BLaER1 treated with 17β-estradiol and CSF1 and Interleukin-3, amounts not matched to agents 10 nM and 100 nM (cell line): Measurements from ENCODE around the gene CXCL14.

Experiments
- H3K27ac ChIP-seq, 11 experiments: shearing (Covaris generic); formaldehyde crosslinking; 2 replicates each; pipeline ENCODE4 v1.8.1; 2022
- H3K27me3 ChIP-seq, 11 experiments: shearing (Covaris generic); formaldehyde crosslinking; 2 replicates each; pipeline ENCODE4 v1.8.1; 2022
- H3K36me3 ChIP-seq, 11 experiments: shearing (Covaris generic); formaldehyde crosslinking; 2 replicates each; pipeline ENCODE4 v1.8.1; 2022
- H3K4me1 ChIP-seq, 10 experiments: shearing (Covaris generic); formaldehyde crosslinking; 2 replicates each; pipeline ENCODE4 v1.8.1; 2022
- H3K4me2 ChIP-seq, 11 experiments: shearing (Covaris generic); formaldehyde crosslinking; 2 replicates each; pipeline ENCODE4 v1.8.1; 2022
- H3K4me3 ChIP-seq, 10 experiments: shearing (Covaris generic); formaldehyde crosslinking; 2 replicates each; pipeline ENCODE4 v1.8.1; 2022
- H3K9ac ChIP-seq, 11 experiments: shearing (Covaris generic); formaldehyde crosslinking; 2 replicates each; pipeline ENCODE4 v1.8.1; 2022
- H3K9me3 ChIP-seq, 11 experiments: shearing (Covaris generic); formaldehyde crosslinking; replicated peaks in 1 of 11; 2 replicates each; pipeline ENCODE4 v1.8.1; 2022
- H4K20me1 ChIP-seq, 11 experiments: shearing (Covaris generic); formaldehyde crosslinking; 2 replicates each; pipeline ENCODE4 v1.8.1; 2022
- Cebpa-rat ChIP-seq, 11 experiments: shearing (Covaris generic); IDR thresholded peaks; 2 replicates each; pipeline ENCODE4 v1.8.1; 2022

The CXCL14 gene

GRCh38 chr5:135546912-135547311 is 31.9 kb downstream of the CXCL14 start:
- H3K27ac ChIP-seq: no peak overlapping the region
- H3K9ac ChIP-seq: no peak overlapping the region
- H3K4me2 ChIP-seq: no peak overlapping the region
- H3K36me3 ChIP-seq: no peaks in the 10 kb centered on the region
- peaks cover 77 to 89% (median 81%) of the 10 kb centered on the region in 11 experiments for H3K27me3 ChIP-seq
- H3K9me3 ChIP-seq: peaks cover 0 to 7% (median 0%) of the 10 kb centered on the region in 11 experiments; a peak in 2 of 22 replicates
- no peak overlapping the region for H3K4me3 ChIP-seq
- H4K20me1 ChIP-seq: peaks cover 0 to 44% (median 27%) of the 10 kb centered on the region in 11 experiments; a peak in 13 of 22 replicates
- TF ChIP-seq Cebpa-rat (IDR thresholded peaks at IDR 0.05): no peak
- H3K4me1 ChIP-seq: peaks cover 9 to 17% (median 16%) of the 10 kb centered on the region in 10 experiments; a peak in 19 of 20 replicates

GRCh38 chr5:135546101-135546500 is 32.7 kb downstream of the CXCL14 start:
- Histone ChIP-seq H3K36me3 (no peaks in the 10 kb centered on the region), H3K4me3 (no peak overlapping the region), H4K20me1 (peaks cover 0 to 45% (median 28%) of the 10 kb centered on the region in 11 experiments; a peak in 13 of 22 replicates), H3K4me2 (no peak overlapping the region), H3K27ac (no peak overlapping the region), H3K4me1 (peaks cover 9 to 17% (median 16%) of the 10 kb centered on the region in 10 experiments; a peak in 19 of 20 replicates), H3K27me3 (peaks cover 85 to 97% (median 89%) of the 10 kb centered on the region in 11 experiments), H3K9ac (no peak overlapping the region), H3K9me3 (peaks cover 0 to 7% (median 0%) of the 10 kb centered on the region in 11 experiments; a peak in 2 of 22 replicates)
- TF ChIP-seq Cebpa-rat (IDR thresholded peaks at IDR 0.05): no peak

DNA sequence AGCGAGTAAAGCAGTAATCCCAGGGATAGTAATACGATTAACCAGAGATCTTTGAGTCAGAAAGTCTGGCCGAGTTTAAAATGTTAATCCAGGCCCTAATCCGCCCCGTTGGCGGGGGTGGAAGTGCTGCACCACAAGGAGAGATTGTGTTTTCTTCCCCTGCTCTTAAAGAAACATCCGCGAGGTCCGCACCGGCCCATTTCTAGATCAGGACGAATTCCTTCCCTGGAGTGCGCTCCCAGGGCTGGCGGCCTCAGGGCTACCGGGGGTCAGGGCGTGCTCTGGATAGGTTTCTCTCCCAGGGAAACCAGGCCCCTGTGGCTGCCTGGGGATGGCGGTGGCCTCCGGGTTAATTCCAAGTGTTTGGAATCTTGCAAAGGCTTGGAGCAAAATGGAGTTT is 33.7 kb downstream of the CXCL14 start:
- peaks cover 0 to 7% (median 0%) of the 10 kb centered on the region in 11 experiments; a peak in 2 of 22 replicates for H3K9me3 ChIP-seq
- no peaks in the 10 kb centered on the region for H3K36me3 ChIP-seq
- H3K4me3 ChIP-seq: no peak overlapping the region; a peak in 1 of 20 replicates
- no peak overlapping the region for H3K27ac ChIP-seq
- TF ChIP-seq Cebpa-rat (IDR thresholded peaks at IDR 0.05): no peak
- H4K20me1 ChIP-seq: peaks cover 0 to 45% (median 28%) of the 10 kb centered on the region in 11 experiments; a peak in 13 of 22 replicates
- no peak overlapping the region for H3K9ac ChIP-seq
- H3K4me1 ChIP-seq: peaks cover 9 to 17% (median 16%) of the 10 kb centered on the region in 10 experiments; a peak in 19 of 20 replicates
- H3K27me3 ChIP-seq: peaks cover 95 to 100% (median 99%) of the 10 kb centered on the region in 11 experiments
- H3K4me2 ChIP-seq: peak overlapping the region in 2 of 11 experiments; percentile 86 to 97; a peak in 4 of 22 replicates

DNA sequence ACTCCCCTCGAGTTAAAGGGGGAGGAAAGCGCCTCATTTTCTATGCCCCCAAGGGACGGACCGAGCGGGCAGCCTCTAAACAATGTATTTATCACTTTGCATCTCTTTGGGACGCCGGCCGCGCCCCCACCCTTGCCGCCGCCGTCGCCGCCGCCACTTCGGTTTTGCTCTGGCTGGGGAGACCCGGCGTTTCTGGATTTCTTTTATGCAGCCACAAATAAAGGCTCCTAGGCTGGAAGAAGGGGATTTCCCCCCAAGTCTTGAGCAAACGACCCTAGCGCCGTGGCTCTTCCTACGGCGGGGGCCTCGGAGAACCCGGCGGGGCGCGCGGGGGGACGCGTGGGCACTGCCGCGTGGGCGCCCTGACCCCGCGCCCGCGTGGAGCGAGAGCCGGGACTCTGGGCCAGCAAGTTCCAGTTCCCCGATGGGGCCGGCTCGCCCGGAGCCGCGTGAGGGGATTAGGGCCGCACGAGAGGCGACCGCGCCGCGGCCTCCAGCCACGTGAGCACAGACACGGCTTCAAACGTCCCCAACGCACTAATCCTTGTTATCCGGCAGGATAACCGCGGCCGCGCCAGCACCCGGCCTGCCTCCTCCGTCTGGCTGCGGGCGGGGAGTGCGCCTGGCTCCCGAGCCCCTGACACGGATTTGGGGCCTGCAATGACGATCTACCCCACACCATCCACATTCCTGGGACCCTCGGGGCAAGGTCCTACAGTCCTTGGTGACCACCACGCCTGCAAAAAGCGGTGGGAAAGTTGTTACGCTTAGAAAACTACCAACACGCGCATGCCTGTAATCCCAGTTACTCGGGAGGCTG is 35.1 kb downstream of the CXCL14 start:
- no peaks in the 10 kb centered on the region for H3K36me3 ChIP-seq
- H3K27me3 ChIP-seq: peaks cover 100% of the 10 kb centered on the region in 11 experiments
- peak overlapping the region; percentile 43 to 68 (median 56) for H3K4me3 ChIP-seq
- peak overlapping the region; percentile 68 to 99 (median 86) for H3K4me2 ChIP-seq
- TF ChIP-seq Cebpa-rat (IDR thresholded peaks at IDR 0.05): no peak
- peak overlapping the region in 8 of 11 experiments; percentile 1 to 43 (median 18); a peak in 10 of 22 replicates for H3K9ac ChIP-seq
- H4K20me1 ChIP-seq: peaks cover 0 to 45% (median 28%) of the 10 kb centered on the region in 11 experiments; a peak in 13 of 22 replicates
- no peak overlapping the region for H3K27ac ChIP-seq
- H3K9me3 ChIP-seq: peaks cover 0 to 7% (median 0%) of the 10 kb centered on the region in 11 experiments; a peak in 2 of 22 replicates
- H3K4me1 ChIP-seq: peaks cover 9 to 17% (median 16%) of the 10 kb centered on the region in 10 experiments; a peak in 19 of 20 replicates

DNA sequence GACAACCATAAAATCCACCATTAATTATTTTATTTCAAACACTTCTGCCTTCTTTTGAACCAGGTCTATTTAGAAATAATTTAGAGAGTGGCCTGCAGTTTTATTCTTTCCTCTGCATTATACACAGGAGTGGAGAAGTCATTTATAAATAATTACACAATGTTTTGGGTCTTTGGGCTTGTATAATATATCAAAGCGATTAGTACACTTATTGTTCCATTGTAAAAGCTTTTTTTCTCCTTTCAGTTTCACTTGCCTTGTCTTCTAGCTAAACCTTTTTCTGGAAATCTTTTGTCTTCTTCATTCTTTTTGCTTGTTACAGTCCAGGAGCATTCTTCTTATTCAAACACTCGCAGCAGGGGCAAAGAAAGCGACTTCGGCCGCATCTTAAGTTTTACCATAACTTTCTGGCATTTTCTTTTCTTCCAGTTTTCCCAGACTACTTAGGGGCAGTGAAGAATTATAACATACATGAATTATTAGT is 35.7 kb downstream of the CXCL14 start:
- Histone ChIP-seq H4K20me1 (peaks cover 0 to 45% (median 28%) of the 10 kb centered on the region in 11 experiments; a peak in 13 of 22 replicates), H3K4me2 (peak overlapping the region; percentile 68 to 99 (median 86)), H3K4me3 (peak overlapping the region; percentile 43 to 68 (median 56); a peak in 14 of 20 replicates)

GRCh38 chr5:135541807-135542502 is 36.8 kb downstream of the CXCL14 start:
- H3K36me3 ChIP-seq: no peaks in the 10 kb centered on the region
- H3K4me3 ChIP-seq: no peak overlapping the region
- H3K4me1 ChIP-seq: peaks cover 9 to 17% (median 16%) of the 10 kb centered on the region in 10 experiments; a peak in 19 of 20 replicates
- no peak overlapping the region for H3K9ac ChIP-seq
- peaks cover 0 to 42% (median 25%) of the 10 kb centered on the region in 11 experiments; a peak in 13 of 22 replicates for H4K20me1 ChIP-seq
- H3K27me3 ChIP-seq: peaks cover 100% of the 10 kb centered on the region in 11 experiments
- no peak overlapping the region for H3K27ac ChIP-seq
- no peak overlapping the region for H3K4me2 ChIP-seq
- TF ChIP-seq Cebpa-rat (IDR thresholded peaks at IDR 0.05): no peak
- H3K9me3 ChIP-seq: peaks cover 4 to 18% (median 13%) of the 10 kb centered on the region in 11 experiments; a peak in 18 of 22 replicates

More for the DNA sequence above, 35.7 kb downstream of the CXCL14 start:
- Histone ChIP-seq H3K4me1 (peaks cover 9 to 17% (median 16%) of the 10 kb centered on the region in 10 experiments; a peak in 19 of 20 replicates), H3K9me3 (peaks cover 0 to 8% (median 3%) of the 10 kb centered on the region in 11 experiments; a peak in 13 of 22 replicates), H3K27ac (no peak overlapping the region), H3K9ac (peak overlapping the region in 1 of 11 experiments; percentile 23; a peak in 1 of 22 replicates), H3K36me3 (no peaks in the 10 kb centered on the region), H3K27me3 (peaks cover 100% of the 10 kb centered on the region in 11 experiments)
- no peak for TF ChIP-seq Cebpa-rat (IDR thresholded peaks at IDR 0.05)

DNA sequence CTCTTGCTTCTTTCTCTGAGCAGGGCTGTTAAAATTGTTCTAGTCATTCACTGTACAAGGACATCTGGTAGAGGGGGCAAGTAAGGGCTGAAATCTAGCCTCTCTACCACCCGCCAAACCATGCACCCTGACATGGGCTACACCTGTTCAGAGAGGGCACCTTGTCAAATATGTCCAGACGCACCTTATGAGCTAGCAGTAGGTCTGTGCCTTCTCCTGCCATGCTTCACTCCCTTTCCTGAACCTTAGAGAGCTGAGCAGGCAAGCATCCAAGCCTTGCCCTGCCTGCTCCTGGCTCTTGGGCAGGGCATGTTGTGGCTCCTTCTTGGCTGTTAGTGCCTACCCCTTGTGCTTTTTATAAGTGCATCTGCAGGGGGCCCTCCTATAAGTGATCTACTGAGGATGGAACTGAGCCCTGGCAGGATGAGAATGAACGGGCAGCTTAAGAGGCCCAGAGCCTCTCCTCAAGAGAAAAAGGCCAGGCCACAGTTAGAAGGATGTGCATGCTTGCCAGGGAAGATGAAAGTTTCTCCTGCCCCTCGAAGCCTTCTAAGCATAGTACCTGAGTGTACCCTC is 39.3 kb downstream of the CXCL14 start:
- Histone ChIP-seq H3K27me3 (peaks cover 100% of the 10 kb centered on the region in 11 experiments), H3K27ac (no peak overlapping the region), H3K4me3 (no peak overlapping the region), H3K4me2 (no peak overlapping the region), H3K36me3 (no peaks in the 10 kb centered on the region), H4K20me1 (peaks cover 0 to 43% (median 30%) of the 10 kb centered on the region in 11 experiments; a peak in 14 of 22 replicates), H3K9me3 (peaks cover 22 to 38% (median 32%) of the 10 kb centered on the region in 11 experiments), H3K9ac (no peak overlapping the region), H3K4me1 (peaks cover 14 to 27% (median 18%) of the 10 kb centered on the region in 10 experiments; a peak in 19 of 20 replicates)
- TF ChIP-seq Cebpa-rat (IDR thresholded peaks at IDR 0.05): no peak

GRCh38 chr5:135538261-135538660 is 40.5 kb downstream of the CXCL14 start:
- Histone ChIP-seq H3K27ac (no peak overlapping the region), H3K4me3 (no peak overlapping the region), H4K20me1 (peaks cover 0 to 36% (median 20%) of the 10 kb centered on the region in 11 experiments; a peak in 13 of 22 replicates), H3K9ac (no peak overlapping the region), H3K36me3 (no peaks in the 10 kb centered on the region), H3K4me2 (no peak overlapping the region), H3K9me3 (peaks cover 22 to 40% (median 32%) of the 10 kb centered on the region in 11 experiments), H3K4me1 (peaks cover 1 to 15% (median 7%) of the 10 kb centered on the region in 10 experiments; a peak in 17 of 20 replicates), H3K27me3 (peaks cover 100% of the 10 kb centered on the region in 11 experiments)
- no peak for TF ChIP-seq Cebpa-rat (IDR thresholded peaks at IDR 0.05)
